Measurements from ENCODE around the gene MOK. TPM values are rescaled to one million over a fixed set of nuclear protein-coding genes. Genes with fewer than 3 reads are reported as not detected.
"Not testable (repeated sequence)": the region's sequence is repeated elsewhere in the genome, so short reads cannot be mapped to it uniquely, and the experiment has no call there.

Gene MOK
- total RNA-seq, 4 donors from 2014 or later, result 27.6 to 29.3 (median 28.8) TPM

GRCh38 chr14:102316338-102316742 lies 11.4 kb upstream of the MOK start:
- Histone ChIP-seq H3K36me3 (no peaks in the 10 kb centered on the region), H3K27me3 (no peaks in the 10 kb centered on the region), H3K4me1 (peaks cover 0 to 59% (median 11%) of the 10 kb centered on the region in 4 donors), H3K9me3 (no peaks in the 10 kb centered on the region), H3K27ac (peak overlapping the region; percentile 75 to 88 (median 78)), H3K4me3 (peak overlapping the region; percentile 40 to 62 (median 52))
- TF ChIP-seq POLR2A (IDR thresholded peaks at IDR 0.05), result no peak
- no peak for TF ChIP-seq CTCF (IDR thresholded peaks at IDR 0.05)
- TF ChIP-seq EP300 (IDR thresholded peaks at IDR 0.05), result no peak
- 0 to 2% methylated on average over 10 of the region's 10 CpGs for WGBS, 2 donors
- DNase-seq (ENCODE audit: low spot score in 2 of 2), result peak in 1 of 2 donors; percentile 70

- TF ChIP-seq EP300 (IDR thresholded peaks at IDR 0.05) (no peak), CTCF (IDR thresholded peaks at IDR 0.05) (no peak), POLR2A (IDR thresholded peaks at IDR 0.05) (no peak)
- Histone ChIP-seq H3K9me3 (no peaks in the 10 kb centered on the region), H3K36me3 (no peaks in the 10 kb centered on the region), H3K4me1 (peaks cover 0 to 47% (median 5%) of the 10 kb centered on the region in 4 donors), H3K4me3 (no peak overlapping the region), H3K27ac (peak overlapping the region in 2 of 4 donors; percentile 78 to 88), H3K27me3 (no peaks in the 10 kb centered on the region)
- 93 to 94% methylated on average over 6 of the region's 6 CpGs for WGBS, 2 donors
- DNase-seq (ENCODE audit: low spot score in 2 of 2), result no peak
Observed at GRCh38 chr14:102315121-102315520, 10.2 kb upstream of the MOK start.

- Histone ChIP-seq H3K4me3 (peak overlapping the region; percentile 30 to 60 (median 43)), H3K36me3 (no peaks in the 10 kb centered on the region), H3K9me3 (no peaks in the 10 kb centered on the region), H3K4me1 (peaks cover 0 to 45% (median 4%) of the 10 kb centered on the region in 4 donors), H3K27ac (peak overlapping the region; percentile 31 to 88 (median 62)), H3K27me3 (no peaks in the 10 kb centered on the region)
- 9 to 11% methylated on average over 52 of the region's 52 CpGs for WGBS, 2 donors
- peak; percentile 75 for DNase-seq (ENCODE audit: low spot score in 2 of 2)
- TF ChIP-seq CTCF (IDR thresholded peaks at IDR 0.05) (peak; percentile 95 to 98 (median 97)), POLR2A (IDR thresholded peaks at IDR 0.05) (no peak), EP300 (IDR thresholded peaks at IDR 0.05) (peak; percentile 48 to 69)
Observed at GRCh38 chr14:102314242-102315011, 9.5 kb upstream of the MOK start.

GRCh38 chr14:102303664-102304063 lies 1.3 kb downstream of the MOK start:
- Histone ChIP-seq H3K9me3 (no peaks in the 10 kb centered on the region), H3K27ac (no peak overlapping the region), H3K27me3 (no peaks in the 10 kb centered on the region), H3K4me1 (peaks cover 0 to 14% (median 0%) of the 10 kb centered on the region in 4 donors), H3K4me3 (no peak overlapping the region), H3K36me3 (peaks cover 0 to 2% (median 0%) of the 10 kb centered on the region in 3 donors)
- no peak for TF ChIP-seq EP300 (IDR thresholded peaks at IDR 0.05)
- TF ChIP-seq CTCF (IDR thresholded peaks at IDR 0.05), result no peak
- TF ChIP-seq POLR2A (IDR thresholded peaks at IDR 0.05), result no peak
- no peak for DNase-seq (ENCODE audit: low spot score in 2 of 2)
- WGBS, 2 donors, result 86 to 93% methylated on average over 3 of the region's 3 CpGs

- H3K9me3 ChIP-seq; H3K27me3 ChIP-seq; H3K4me3 ChIP-seq; DNase-seq (ENCODE audit: low spot score in 2 of 2); H3K27ac ChIP-seq: not testable (repeated sequence)
- WGBS, 2 donors, result 88 to 91% methylated on average over 12 of the region's 12 CpGs
- H3K36me3 ChIP-seq, result peaks cover 0 to 15% (median 0%) of the 10 kb centered on the region in 3 donors
- peaks cover 0 to 15% (median 0%) of the 10 kb centered on the region in 4 donors for H3K4me1 ChIP-seq
Observed at GRCh38 chr14:102298303-102299070, 6.5 kb downstream of the MOK start.

Data from tibial nerve (tissue), 4 donors.